GM12878 (cell line): ENCODE measurements around the gene UBXN4. TPM values are rescaled to one million over a fixed set of nuclear protein-coding genes. Genes with fewer than 3 reads are reported as not detected.

Source experiments
- ATAC-seq: fragments of 200-7000 bp; cut with Tn5 transposase; 3 replicates; pipeline ENCODE4 v1.9.1; 2020; ENCODE audit warnings: mild to moderate bottlenecking, moderate library complexity
- BruUV-seq: library from RNA; stranded (reverse); fragments of 400-500 nt; replicated peaks from 2 replicates; lab custom pipeline; 2021; lab: Mats Ljungman, UMichigan
- CTCF ChIA-PET: fragments of 300-600 bp; sonication (Branson Sonifier 250); formaldehyde crosslinking; extraction: SDS; loops from one replicate; lab custom pipeline; 2021; ENCODE audit warnings: inconsistent platforms; lab: Yijun Ruan, JAX
- POLR2A ChIA-PET: fragments of 350-600 bp; formaldehyde crosslinking; extraction: SDS; loops from one replicate; lab custom pipeline; 2021; ENCODE audit warnings: inconsistent platforms; lab: Charles Lee
- RAD21 ChIA-PET: fragments of 300-600 bp; sonication (Branson Sonifier 250); formaldehyde crosslinking; loops from one replicate; lab custom pipeline; 2023; ENCODE audit warnings: antibody characterized with exemption; ENCODE audit not compliant: unreplicated experiment; lab: Charles Lee
- SMC1A ChIA-PET: fragments of 300-600 bp; sonication (Branson Sonifier 250); formaldehyde crosslinking; loops from one replicate; lab custom pipeline; 2023; ENCODE audit not compliant: unreplicated experiment, uncharacterized antibody; lab: Charles Lee
- DNase-seq: peaks from one replicate; pipeline ENCODE4 v3.0.0-alpha.2; 2011; ENCODE audit warnings: low read depth, low spot score
- FAIRE-seq: peaks from 3 replicates; lab custom pipeline; 2011; peaks lifted over from hg19 to GRCh38; lab: Jason Lieb, UNC
- H2AFZ ChIP-seq: 2 replicates; pipeline ENCODE4 v1.6.0; 2011; ENCODE audit warnings: low read depth, low read length, control low read depth; ENCODE audit not compliant: control insufficient read depth
- H3K27ac ChIP-seq: 2 replicates; pipeline ENCODE4 v1.5.1; 2011; ENCODE audit warnings: control low read depth; ENCODE audit not compliant: control insufficient read depth, insufficient read depth
- H3K27me3 ChIP-seq, 2 experiments: replicated peaks in 1 of 2; 2 replicates each; pipeline versions ENCODE4 v1.6.0 to v1.6.1; 2011; ENCODE audit warnings: low read length in 1 of 2; ENCODE audit not compliant: control insufficient read depth in 2 of 2, insufficient read depth in 2 of 2
- H3K36me3 ChIP-seq, 2 experiments: 2 replicates each; pipeline ENCODE4 v1.5.1; 2011; ENCODE audit warnings: low read length in 1 of 2; ENCODE audit not compliant: control insufficient read depth in 2 of 2, insufficient read depth in 2 of 2
- H3K4me1 ChIP-seq: 2 replicates; pipeline ENCODE4 v1.6.1; 2011; ENCODE audit warnings: mild to moderate bottlenecking, low read length, moderate library complexity, mixed read lengths; ENCODE audit not compliant: control insufficient read depth, insufficient read depth
- H3K4me2 ChIP-seq: 2 replicates; pipeline ENCODE4 v1.6.0; 2011; ENCODE audit warnings: control low read depth; ENCODE audit not compliant: control insufficient read depth, insufficient read depth
- H3K4me3 ChIP-seq: fragments of 200-600 bp; sonication (generic); 2 replicates; pipeline ENCODE4 v1.5.1; 2016
- H3K79me2 ChIP-seq: 2 replicates; pipeline ENCODE4 v1.6.0; 2011; ENCODE audit warnings: low read length; ENCODE audit not compliant: control insufficient read depth, insufficient read depth
- H3K9ac ChIP-seq: 2 replicates; pipeline ENCODE4 v1.8.0; 2011; ENCODE audit warnings: low read length, control low read depth, mixed read lengths; ENCODE audit not compliant: control insufficient read depth, insufficient read depth
- H3K9me3 ChIP-seq: replicated peaks from 3 replicates; pipeline ENCODE4 v1.5.1; 2011; ENCODE audit warnings: mild to moderate bottlenecking, low read length; ENCODE audit not compliant: control insufficient read depth, insufficient read depth
- H4K20me1 ChIP-seq: 2 replicates; pipeline ENCODE4 v1.6.0; 2011; ENCODE audit not compliant: control insufficient read depth, insufficient read depth
- CEBPB ChIP-seq, 2 experiments: fragments of 150-350 bp in 1 of 2; IDR thresholded peaks; 2 replicates each; pipeline ENCODE4 v1.6.1; 2012 to 2014; ENCODE audit warnings: low read depth in 2 of 2, low read length in 2 of 2, borderline replicate concordance in 1 of 2, inconsistent platforms in 1 of 2
- CTCF ChIP-seq, 3 experiments: IDR thresholded peaks in 2 of 3; conservative IDR thresholded peaks in 1 of 3; 2 replicates each; pipeline ENCODE4 v1.5.1; 2011; ENCODE audit warnings: low read depth in 3 of 3, low read length in 3 of 3, mild to moderate bottlenecking in 3 of 3, control low read depth in 2 of 3, moderate library complexity in 2 of 3, inconsistent platforms in 1 of 3, mixed read lengths in 1 of 3; ENCODE audit not compliant: control insufficient read depth in 2 of 3, insufficient read depth in 1 of 3; ENCODE audit errors: extremely low read depth in 1 of 3
- DPF2 ChIP-seq: fragments of 450-650 bp; IDR thresholded peaks from 2 replicates; pipeline ENCODE4 v1.6.1; 2017; ENCODE audit warnings: mild to moderate bottlenecking
- EED ChIP-seq: sonication (generic); IDR thresholded peaks from 2 replicates; pipeline ENCODE4 v1.6.1; 2016; ENCODE audit warnings: antibody characterized with exemption, low read depth
- MLLT1 ChIP-seq: fragments of 450-650 bp; IDR thresholded peaks from 2 replicates; pipeline ENCODE4 v1.6.1; 2016; ENCODE audit warnings: mild to moderate bottlenecking
- NFYA ChIP-seq: IDR thresholded peaks from 2 replicates; pipeline ENCODE4 v1.6.1; 2011; ENCODE audit warnings: low read depth, mild to moderate bottlenecking, low read length, improper control_type of control experiment, borderline replicate concordance
- NKRF ChIP-seq: fragments of 450-650 bp; conservative IDR thresholded peaks from 2 replicates; pipeline ENCODE4 v1.6.1; 2017; ENCODE audit warnings: mild to moderate bottlenecking, moderate library complexity
- POLR2A ChIP-seq: IDR thresholded peaks from 2 replicates; pipeline ENCODE4 v1.6.1; 2011; ENCODE audit warnings: low read depth, mild to moderate bottlenecking, low read length
- POLR2AphosphoS5 ChIP-seq: IDR thresholded peaks from 2 replicates; pipeline ENCODE4 v1.6.1; 2011; ENCODE audit warnings: mild to moderate bottlenecking, low read length, inconsistent platforms
- RAD51 ChIP-seq: fragments of 450-650 bp; IDR thresholded peaks from 2 replicates; pipeline ENCODE4 v1.6.1; 2016; ENCODE audit warnings: moderate library complexity, mild to moderate bottlenecking, inconsistent platforms
- REST ChIP-seq: IDR thresholded peaks from 2 replicates; pipeline ENCODE4 v1.6.1; 2012; ENCODE audit warnings: mild to moderate bottlenecking, low read depth, low read length
- SUPT20H ChIP-seq: IDR thresholded peaks from 2 replicates; pipeline ENCODE4 v1.6.1; 2011; ENCODE audit warnings: low read depth, mild to moderate bottlenecking, low read length, moderate library complexity, borderline replicate concordance; ENCODE audit not compliant: control insufficient read depth
- TBL1XR1 ChIP-seq: IDR thresholded peaks from 2 replicates; pipeline ENCODE4 v1.6.1; 2012; ENCODE audit warnings: low read depth, low read length, improper control_type of control experiment
- ZNF24 ChIP-seq: fragments of 450-650 bp; IDR thresholded peaks from 2 replicates; pipeline ENCODE4 v1.6.1; 2017; ENCODE audit warnings: antibody characterized with exemption, mild to moderate bottlenecking
- WGBS: methylation state at CpG from one replicate; pipeline ENCODE4 v1.1.6; 2016; ENCODE audit warnings: low lambda C conversion rate; ENCODE audit not compliant: insufficient replicate concordance, insufficient coverage; ENCODE audit errors: missing lambda C conversion rate; 5-methylcytosine and 5-hydroxymethylcytosine counted together
- in situ Hi-C: fragments of 300-500 bp; cut with MboI; formaldehyde crosslinking; loops from 9 replicates; pipeline ENCODE4 v1.14.3; 2018; ENCODE audit warnings: mixed read lengths
- intact Hi-C: fragments of 100-400 bp; cut with micrococcal nuclease; formaldehyde crosslinking; loops from one replicate; pipeline ENCODE4 v1.14.2; 2022; ENCODE audit not compliant: unreplicated experiment
- polyA plus RNA-seq, 11 experiments: library from polyadenylated mRNA; depleted of rRNA in 4 of 11; unstranded in 6 of 11; stranded (reverse) in 5 of 11; fragments of >200 nt; fragmentation: Nextera tagmentation in 4 of 11; fragmentation: Illumina TruSeq in 1 of 11; extraction: Ambion mirVana in 4 of 11; extraction: Trizol in 1 of 11; gene quantifications; 1 replicate in 1 of 11; 2 replicates in 10 of 11; pipeline versions ENCODE4 v1.2.1 to v1.2.3, GENCODE V29; 2011 to 2016; ENCODE audit warnings: inconsistent platforms in 2 of 11, missing spikeins in 2 of 11, low read depth in 1 of 11
- total RNA-seq, 4 experiments: library from RNA; depleted of rRNA in 3 of 4; stranded (reverse); fragments of >200 nt in 3 of 4; fragmentation: Illumina TruSeq in 1 of 4; extraction: Trizol in 1 of 4; gene quantifications; 2 replicates each; pipeline versions ENCODE4 v1.2.1 to v1.2.3, GENCODE V29; 2013 to 2021

UBXN4 gene
- total and polyA plus RNA-seq, 10 of the 15 experiments (the other 5 are each of a cell fraction or from before 2014, with no cell fraction given) = 52.6 to 133 (median 71.9) TPM

- peak overlapping the region; percentile 63; the same call in 1 of the 2 replicates for H3K4me3 ChIP-seq
- no peak overlapping the region for H2AFZ ChIP-seq
- H3K9me3 ChIP-seq = no peaks in the 10 kb centered on the region
- FAIRE-seq (no peak), ATAC-seq (peak; percentile 45), DNase-seq (no peak)
- ChIA-PET CTCF (interaction anchor here (0.7 to 4.7 kb wide), 14 partner anchors 26 to 741 kb away, joined by 3 to 46 read pairs (median 3); no protein-coding TSS in a partner anchor), RAD21 (interaction anchor here (0.6 to 1.3 kb wide), 5 partner anchors 29 to 756 kb away, joined by 3 to 5 read pairs (median 3); no protein-coding TSS in a partner anchor), POLR2A (interaction anchor here (0.6 kb wide), 2 partner anchors 18 to 28 kb away, joined by 3 to 4 read pairs; no protein-coding TSS in a partner anchor), SMC1A (interaction anchor here (1.0 to 2.0 kb wide), 8 partner anchors 12 to 639 kb away, joined by 3 to 7 read pairs (median 4); no protein-coding TSS in a partner anchor)
- peak overlapping the region; percentile 74 for H3K4me2 ChIP-seq
- BruUV-seq = no TSS peak
- no peaks in the 10 kb centered on the region for H3K27me3 ChIP-seq
- peaks cover 57% of the 10 kb centered on the region for H3K79me2 ChIP-seq
- H3K9ac ChIP-seq = no peak overlapping the region
- WGBS = 100% methylated on average over 5 of the region's 5 CpGs
- no peak overlapping the region for H3K27ac ChIP-seq
- peaks cover 0 to 22% of the 10 kb centered on the region in 2 experiments; a peak in 3 of 4 replicates for H3K36me3 ChIP-seq
- H3K4me1 ChIP-seq = 0 out of 2 replicates have a peak, but pooled peaks cover 5% of the 10 kb centered on the region
- intact Hi-C loops = loop anchor here (5.0 kb wide), 3 partner anchors 107 to 828 kb away; partner anchors contain the start of gene CCNT2
- in situ Hi-C loops = no loop called here
- H4K20me1 ChIP-seq = no peaks in the 10 kb centered on the region
- no peak for TF ChIP-seq CEBPB (IDR thresholded peaks at IDR 0.05; ENCODE audit: borderline replicate concordance in 1 of 2, low read depth in 2 of 2, low read length in 2 of 2)
- no peak for TF ChIP-seq SUPT20H
- TF ChIP-seq NFYA = no peak
- no peak for TF ChIP-seq ZNF24
- peak; percentile 40 to 44 (median 42); a peak in 5 of 6 replicates for TF ChIP-seq CTCF (IDR thresholded peaks at IDR 0.05 in 2 of 3, conservative IDR thresholded peaks at IDR 0.05 in 1 of 3; ENCODE audit: control insufficient read depth in 2 of 3, extremely low read depth in 1 of 3, insufficient read depth in 1 of 3, low read depth in 3 of 3, low read length in 3 of 3)
- TF ChIP-seq RAD51 = peak; percentile 49
- TF ChIP-seq POLR2A = 0 out of 2 replicates have a peak, but pooled peaks have one; percentile 23
- TF ChIP-seq REST = no peak
- TF ChIP-seq EED = no peak
- TF ChIP-seq NKRF = no peak
- TF ChIP-seq POLR2AphosphoS5 = peak; percentile 64
- no peak for TF ChIP-seq TBL1XR1
- TF ChIP-seq DPF2 = no peak
- TF ChIP-seq MLLT1 = no peak
Measured at GRCh38 chr2:135744760-135745314, 3.2 kb downstream of the UBXN4 start.
